Right lobe of liver (tissue), 4 donors: ENCODE results near the gene ZC2HC1B.

Experiments
- POLR2A ChIP-seq: fragments of 450-650 bp; IDR thresholded peaks from one replicate; pipeline ENCODE4 v1.6.1; 2017; ENCODE audit warnings: antibody characterized with exemption, mild to moderate bottlenecking
- TF ChIP-seq, protein P1 (sequence below), 4 donors: fragments of 200-600 bp in 3 of 4; fragments of 450-650 bp in 1 of 4; IDR thresholded peaks; one replicate each; pipeline versions ENCODE4 v1.5.1 to v1.8.0; 2016 to 2022; ENCODE audit warnings: antibody characterized with exemption in 4 of 4, mild to moderate bottlenecking in 2 of 4
- donor health status: DM: no; HTN: no; CAD: no.
- donor health status: DM: no; HTN: no; CAD: no.
- donor health status: DM: no; HTN: yes; CAD: no.

- TF ChIP-seq, protein P1, sequence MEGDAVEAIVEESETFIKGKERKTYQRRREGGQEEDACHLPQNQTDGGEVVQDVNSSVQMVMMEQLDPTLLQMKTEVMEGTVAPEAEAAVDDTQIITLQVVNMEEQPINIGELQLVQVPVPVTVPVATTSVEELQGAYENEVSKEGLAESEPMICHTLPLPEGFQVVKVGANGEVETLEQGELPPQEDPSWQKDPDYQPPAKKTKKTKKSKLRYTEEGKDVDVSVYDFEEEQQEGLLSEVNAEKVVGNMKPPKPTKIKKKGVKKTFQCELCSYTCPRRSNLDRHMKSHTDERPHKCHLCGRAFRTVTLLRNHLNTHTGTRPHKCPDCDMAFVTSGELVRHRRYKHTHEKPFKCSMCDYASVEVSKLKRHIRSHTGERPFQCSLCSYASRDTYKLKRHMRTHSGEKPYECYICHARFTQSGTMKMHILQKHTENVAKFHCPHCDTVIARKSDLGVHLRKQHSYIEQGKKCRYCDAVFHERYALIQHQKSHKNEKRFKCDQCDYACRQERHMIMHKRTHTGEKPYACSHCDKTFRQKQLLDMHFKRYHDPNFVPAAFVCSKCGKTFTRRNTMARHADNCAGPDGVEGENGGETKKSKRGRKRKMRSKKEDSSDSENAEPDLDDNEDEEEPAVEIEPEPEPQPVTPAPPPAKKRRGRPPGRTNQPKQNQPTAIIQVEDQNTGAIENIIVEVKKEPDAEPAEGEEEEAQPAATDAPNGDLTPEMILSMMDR (IDR thresholded peaks at IDR 0.05), result no peak
- TF ChIP-seq POLR2A, result no peak
Observed at GRCh38 chr6:143936347-143936746, 72.1 kb downstream of the ZC2HC1B start.
